WERI-Rb-1 (cell line): Measurements from ENCODE around the gene IL18R1.

Experiments used
- DNase-seq: peaks from one replicate; pipeline ENCODE4 v3.0.0-alpha.2; 2020
- H3K27ac ChIP-seq: fragments of 250-450 bp; sonication (Bioruptor Pico); 2 replicates; pipeline ENCODE4 v1.5.1; 2020; ENCODE audit warnings: mild to moderate bottlenecking, moderate library complexity
- H3K27me3 ChIP-seq: fragments of 250-450 bp; sonication (Bioruptor Pico); 2 replicates; pipeline ENCODE4 v1.5.1; 2021; ENCODE audit warnings: mild to moderate bottlenecking, low read depth, moderate library complexity; ENCODE audit not compliant: insufficient read depth, severe bottlenecking
- H3K36me3 ChIP-seq: fragments of 250-450 bp; sonication (Bioruptor Pico); 2 replicates; pipeline ENCODE4 v1.5.1; 2020; ENCODE audit warnings: mild to moderate bottlenecking, moderate library complexity
- H3K4me3 ChIP-seq: 2 replicates; pipeline ENCODE4 v1.5.1; 2011; ENCODE audit warnings: low read depth, mild to moderate bottlenecking, control low read depth, low read length
- H3K9me3 ChIP-seq: fragments of 250-450 bp; sonication (Bioruptor Pico); 2 replicates; pipeline ENCODE4 v1.5.1; 2021; ENCODE audit warnings: mild to moderate bottlenecking, moderate library complexity; ENCODE audit not compliant: severe bottlenecking
- CTCF ChIP-seq: IDR thresholded peaks from 2 replicates; pipeline ENCODE4 v1.5.1; 2011; ENCODE audit warnings: low read depth, mild to moderate bottlenecking, control low read depth, inconsistent platforms, low read length

The IL18R1 gene

GRCh38 chr2:102386867-102387541, 31.4 kb downstream of the IL18R1 start:
- Histone ChIP-seq H3K4me3 (no peak overlapping the region), H3K36me3 (no peaks in the 10 kb centered on the region), H3K27me3 (peaks cover 57% of the 10 kb centered on the region), H3K9me3 (peaks cover 5% of the 10 kb centered on the region), H3K27ac (no peak overlapping the region)
- no peak for TF ChIP-seq CTCF
- no peak for DNase-seq

DNA sequence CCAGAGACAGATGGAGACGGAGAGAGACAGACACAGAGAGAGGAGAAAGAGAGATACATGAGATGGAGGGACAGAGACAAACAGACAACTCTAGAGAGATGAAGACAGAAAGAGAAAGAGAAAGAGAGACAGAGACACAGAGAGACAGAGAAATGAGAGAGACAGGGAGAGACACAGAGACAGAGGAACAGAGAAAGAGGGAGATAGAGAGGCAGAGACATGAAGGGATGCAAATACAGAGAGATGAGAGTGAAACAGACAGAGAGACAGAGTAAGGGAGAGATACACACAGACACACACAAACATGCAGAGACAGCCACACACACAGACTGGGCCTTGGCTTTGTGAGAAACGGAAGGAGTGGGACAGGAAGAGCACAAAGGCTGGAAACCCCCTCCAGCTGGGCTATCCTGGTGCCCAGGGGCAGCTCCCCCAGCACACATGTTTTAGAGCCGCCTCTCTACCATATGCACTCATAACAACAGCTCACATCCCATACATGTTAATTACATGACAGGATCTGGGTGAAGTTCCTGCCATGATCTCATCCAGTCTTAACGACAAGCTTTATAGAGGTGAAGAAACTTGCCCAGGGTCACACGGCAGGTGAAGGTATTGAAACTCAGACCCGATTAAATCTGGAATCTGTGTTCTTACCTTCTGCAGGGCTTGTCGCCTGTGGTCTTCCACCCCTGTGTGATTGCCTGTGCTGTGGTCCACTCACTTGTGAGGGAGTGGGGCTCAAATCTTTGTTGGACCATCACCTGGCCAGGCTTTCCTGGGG, 32.4 kb downstream of the IL18R1 start:
- no peak for DNase-seq
- H3K36me3 ChIP-seq = no peaks in the 10 kb centered on the region
- H3K4me3 ChIP-seq = no peak overlapping the region
- peaks cover 5% of the 10 kb centered on the region for H3K9me3 ChIP-seq
- no peak overlapping the region for H3K27ac ChIP-seq
- TF ChIP-seq CTCF = no peak
- peaks cover 61% of the 10 kb centered on the region for H3K27me3 ChIP-seq

- H3K27me3 ChIP-seq = peaks cover 79% of the 10 kb centered on the region
- no peak for DNase-seq
- no peaks in the 10 kb centered on the region for H3K9me3 ChIP-seq
- no peak overlapping the region for H3K4me3 ChIP-seq
- TF ChIP-seq CTCF = no peak
- no peaks in the 10 kb centered on the region for H3K36me3 ChIP-seq
- no peak overlapping the region for H3K27ac ChIP-seq
Observed at GRCh38 chr2:102391565-102391964, 36.0 kb downstream of the IL18R1 start.

GRCh38 chr2:102392096-102392495, 36.5 kb downstream of the IL18R1 start:
- Histone ChIP-seq H3K27ac (no peak overlapping the region), H3K9me3 (no peaks in the 10 kb centered on the region), H3K27me3 (peaks cover 81% of the 10 kb centered on the region), H3K4me3 (no peak overlapping the region), H3K36me3 (no peaks in the 10 kb centered on the region)
- no peak for TF ChIP-seq CTCF
- no peak for DNase-seq

DNA sequence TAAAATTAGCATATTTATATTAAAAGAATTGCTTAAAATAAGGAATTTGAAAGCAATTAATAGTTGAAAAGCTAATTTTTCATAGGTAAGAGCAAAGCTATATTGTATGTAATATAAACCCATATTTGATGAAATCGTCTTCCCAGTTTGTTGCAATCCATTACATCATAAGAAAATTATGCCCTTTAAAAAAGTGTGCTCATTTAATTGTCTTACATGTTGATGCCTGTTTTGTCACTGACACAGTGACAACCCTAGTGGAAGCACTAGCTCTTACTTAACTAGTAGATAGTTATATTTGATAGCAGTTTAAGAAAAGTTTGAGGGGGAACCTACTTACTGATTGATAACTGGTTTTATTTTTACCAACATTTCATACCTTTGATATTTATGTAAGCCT, 37.3 kb downstream of the IL18R1 start:
- H3K27me3 ChIP-seq = peaks cover 81% of the 10 kb centered on the region
- no peaks in the 10 kb centered on the region for H3K36me3 ChIP-seq
- H3K27ac ChIP-seq = no peak overlapping the region
- TF ChIP-seq CTCF = no peak
- no peak for DNase-seq
- H3K4me3 ChIP-seq = no peak overlapping the region
- H3K9me3 ChIP-seq = no peaks in the 10 kb centered on the region
